Colonic mucosa (tissue), 4 donors: ENCODE data around the gene KCNS1. TPM values are rescaled to one million over a fixed set of nuclear protein-coding genes. Genes with fewer than 3 reads are reported as not detected.

ENCODE experiments used
- DNase-seq: peaks from one replicate; pipeline ENCODE4 v3.0.0-alpha.2; 2020
- H3K27ac ChIP-seq: fragments of 200-600 bp; one replicate; pipeline ENCODE4 v1.8.0; 2021
- H3K27me3 ChIP-seq: fragments of 200-600 bp; one replicate; pipeline ENCODE4 v1.8.0; 2021
- H3K36me3 ChIP-seq: fragments of 200-600 bp; one replicate; pipeline ENCODE4 v1.8.0; 2021
- H3K4me1 ChIP-seq: fragments of 200-600 bp; one replicate; pipeline ENCODE4 v1.8.0; 2021; ENCODE audit warnings: mild to moderate bottlenecking
- H3K4me3 ChIP-seq: fragments of 200-600 bp; one replicate; pipeline ENCODE4 v1.8.0; 2021
- H3K9ac ChIP-seq, 2 donors: one replicate each; pipeline ENCODE4 v1.7.0; 2013; ENCODE audit warnings: control low read depth in 2 of 2, low read depth in 2 of 2, low read length in 2 of 2
- H3K9me3 ChIP-seq: fragments of 200-600 bp; one replicate; pipeline ENCODE4 v1.8.0; 2021
- intact Hi-C: fragments of 100-400 bp; cut with DNase I; formaldehyde crosslinking; loops from one replicate; pipeline ENCODE4 v1.14.1; 2022
- total RNA-seq, 2 donors: library from RNA; stranded (reverse); fragmentation: NEBNext Ultra II Directional in 1 of 2; extraction: Animal tissue kit (Norgen Biotek cat#: 25700) in 1 of 2; gene quantifications; one replicate each; pipeline ENCODE4 v1.2.1, GENCODE V29; 2021
- TF ChIP-seq, protein P1 (sequence below): fragments of 200-600 bp; IDR thresholded peaks from one replicate; pipeline ENCODE4 v1.8.0; 2022; ENCODE audit warnings: antibody characterized with exemption, mild to moderate bottlenecking
- donor health status: healthy.
- donor health status: DM: no; HTN: no; CAD: no.
- donor health status: DM: no; HTN: no; CAD: no.

KCNS1 gene
- total RNA-seq, 2 donors from 2014 or later, result 0.17 TPM; not detected in 1

- no peak for DNase-seq
- Histone ChIP-seq H3K27me3 (no peaks in the 10 kb centered on the region), H3K27ac (no peak overlapping the region), H3K4me1 (no peaks in the 10 kb centered on the region), H3K36me3 (no peaks in the 10 kb centered on the region), H3K9ac (no peak overlapping the region), H3K4me3 (no peak overlapping the region), H3K9me3 (no peaks in the 10 kb centered on the region)
- intact Hi-C loops, result no loop called here
- TF ChIP-seq, protein P1, sequence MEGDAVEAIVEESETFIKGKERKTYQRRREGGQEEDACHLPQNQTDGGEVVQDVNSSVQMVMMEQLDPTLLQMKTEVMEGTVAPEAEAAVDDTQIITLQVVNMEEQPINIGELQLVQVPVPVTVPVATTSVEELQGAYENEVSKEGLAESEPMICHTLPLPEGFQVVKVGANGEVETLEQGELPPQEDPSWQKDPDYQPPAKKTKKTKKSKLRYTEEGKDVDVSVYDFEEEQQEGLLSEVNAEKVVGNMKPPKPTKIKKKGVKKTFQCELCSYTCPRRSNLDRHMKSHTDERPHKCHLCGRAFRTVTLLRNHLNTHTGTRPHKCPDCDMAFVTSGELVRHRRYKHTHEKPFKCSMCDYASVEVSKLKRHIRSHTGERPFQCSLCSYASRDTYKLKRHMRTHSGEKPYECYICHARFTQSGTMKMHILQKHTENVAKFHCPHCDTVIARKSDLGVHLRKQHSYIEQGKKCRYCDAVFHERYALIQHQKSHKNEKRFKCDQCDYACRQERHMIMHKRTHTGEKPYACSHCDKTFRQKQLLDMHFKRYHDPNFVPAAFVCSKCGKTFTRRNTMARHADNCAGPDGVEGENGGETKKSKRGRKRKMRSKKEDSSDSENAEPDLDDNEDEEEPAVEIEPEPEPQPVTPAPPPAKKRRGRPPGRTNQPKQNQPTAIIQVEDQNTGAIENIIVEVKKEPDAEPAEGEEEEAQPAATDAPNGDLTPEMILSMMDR, result no peak
Observed at GRCh38 chr20:45080867-45081624, 19.9 kb downstream of the KCNS1 start.

DNA sequence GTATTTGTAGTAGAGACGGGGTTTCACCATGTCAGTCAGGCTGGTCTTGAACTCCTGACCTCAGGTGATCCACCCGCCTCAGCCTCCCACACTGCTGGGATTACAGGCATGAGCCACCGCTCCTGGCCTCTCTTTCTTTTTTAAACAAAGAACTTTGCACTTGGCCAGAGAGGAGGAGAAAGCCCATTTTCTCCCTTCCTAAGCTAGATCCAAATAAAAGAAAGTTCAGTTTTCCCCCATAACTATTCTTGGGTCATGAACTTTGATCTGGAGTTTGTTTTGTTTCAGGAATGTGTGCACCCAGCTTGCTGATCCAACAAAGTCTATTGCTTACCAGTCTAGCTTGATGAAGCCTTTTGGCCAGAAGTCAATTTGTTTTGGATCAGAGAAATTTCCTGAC is 23.4 kb downstream of the KCNS1 start:
- intact Hi-C loops, result no loop called here
- no peaks in the 10 kb centered on the region for H3K9me3 ChIP-seq
- H3K4me1 ChIP-seq, result no peaks in the 10 kb centered on the region
- TF ChIP-seq, protein P1, result no peak
- DNase-seq, result no peak
- no peak overlapping the region for H3K27ac ChIP-seq
- no peak overlapping the region for H3K4me3 ChIP-seq
- H3K27me3 ChIP-seq, result no peaks in the 10 kb centered on the region
- H3K36me3 ChIP-seq, result no peaks in the 10 kb centered on the region
- H3K9ac ChIP-seq, result no peak overlapping the region

- no peak overlapping the region for H3K4me3 ChIP-seq
- H3K9me3 ChIP-seq, result no peaks in the 10 kb centered on the region
- H3K27me3 ChIP-seq, result no peaks in the 10 kb centered on the region
- intact Hi-C loops, result no loop called here
- TF ChIP-seq, protein P1, result no peak
- no peak overlapping the region for H3K9ac ChIP-seq
- H3K36me3 ChIP-seq, result no peaks in the 10 kb centered on the region
- no peak for DNase-seq
- H3K4me1 ChIP-seq, result no peaks in the 10 kb centered on the region
- no peak overlapping the region for H3K27ac ChIP-seq
Observed at GRCh38 chr20:45073221-45073620, 27.7 kb downstream of the KCNS1 start.

DNA sequence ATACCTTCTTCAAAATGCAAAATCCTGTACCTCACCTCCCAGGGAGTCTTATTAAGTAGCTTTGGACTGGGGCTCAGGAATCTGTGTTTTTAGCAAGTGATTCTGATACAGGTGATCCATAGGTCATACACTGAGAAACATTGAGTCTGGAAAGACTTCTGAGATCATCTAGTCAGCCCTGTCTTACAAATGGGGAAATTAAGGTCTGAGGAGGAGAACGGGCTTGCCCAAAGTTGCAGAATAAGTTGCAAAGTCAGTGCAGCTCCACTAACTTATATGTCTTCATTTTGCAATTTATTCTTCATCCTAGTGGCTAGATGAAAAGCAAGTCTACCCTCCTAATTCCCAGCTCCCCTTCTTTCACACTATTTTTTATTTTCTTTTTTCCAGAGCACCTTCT is 28.9 kb downstream of the KCNS1 start:
- no peaks in the 10 kb centered on the region for H3K4me1 ChIP-seq
- no peaks in the 10 kb centered on the region for H3K27me3 ChIP-seq
- H3K9ac ChIP-seq, result no peak overlapping the region
- no peak overlapping the region for H3K4me3 ChIP-seq
- no peak overlapping the region for H3K27ac ChIP-seq
- TF ChIP-seq, protein P1, result no peak
- no peaks in the 10 kb centered on the region for H3K9me3 ChIP-seq
- no peak for DNase-seq
- H3K36me3 ChIP-seq, result no peaks in the 10 kb centered on the region
- intact Hi-C loops, result no loop called here

DNA sequence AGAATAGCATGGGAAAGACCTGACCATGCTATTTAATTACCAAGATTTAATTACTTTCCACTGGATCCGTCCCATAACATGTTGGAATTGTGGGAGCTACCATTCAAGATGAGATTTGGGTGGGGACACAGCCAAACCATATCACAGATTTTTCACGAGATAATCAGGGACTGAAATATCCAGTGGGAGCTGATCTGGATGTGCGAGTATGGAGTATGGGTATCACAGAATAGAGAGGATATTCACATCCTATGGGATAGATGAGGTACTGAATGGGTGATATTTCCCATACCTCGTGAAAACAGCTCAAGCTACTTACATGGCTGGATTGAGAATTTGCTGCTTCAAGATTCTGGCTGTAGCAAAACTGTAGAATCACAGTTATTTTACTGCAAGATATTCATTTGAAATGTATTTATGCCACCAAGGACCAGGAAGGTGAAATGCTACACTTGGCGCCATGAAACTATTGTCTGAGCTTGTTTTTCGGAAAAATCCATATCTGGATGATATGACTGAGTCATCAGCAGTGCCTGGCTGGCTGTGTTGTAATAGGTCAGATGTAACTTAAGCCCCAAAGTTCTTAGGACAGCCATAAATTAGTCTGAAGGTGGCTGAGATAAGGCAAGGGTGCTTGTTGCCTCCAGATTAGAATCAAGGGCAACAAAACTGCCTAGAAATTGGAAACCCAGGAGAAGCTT is 29.8 kb downstream of the KCNS1 start:
- H3K36me3 ChIP-seq, result no peaks in the 10 kb centered on the region
- H3K4me1 ChIP-seq, result no peaks in the 10 kb centered on the region
- no peak for DNase-seq
- no peaks in the 10 kb centered on the region for H3K9me3 ChIP-seq
- no peak overlapping the region for H3K27ac ChIP-seq
- H3K9ac ChIP-seq, result no peak overlapping the region
- intact Hi-C loops, result no loop called here
- TF ChIP-seq, protein P1, result no peak
- H3K4me3 ChIP-seq, result no peak overlapping the region
- no peaks in the 10 kb centered on the region for H3K27me3 ChIP-seq
